SK-N-SH (cell line): ENCODE results near the gene PFKFB1. TPM values are rescaled to one million over a fixed set of nuclear protein-coding genes. Genes with fewer than 3 reads are reported as not detected.

Experiments used
- CTCF ChIA-PET: fragments of 300-600, 350-600 bp; formaldehyde crosslinking; extraction: SDS; loops from one replicate; lab custom pipeline; 2021; lab: Yijun Ruan, JAX
- POLR2A ChIA-PET: fragments of 350-600 bp; sonication (Branson Sonifier 250); formaldehyde crosslinking; extraction: SDS; loops from one replicate; lab custom pipeline; 2020; ENCODE audit warnings: antibody characterized with exemption, inconsistent platforms; lab: Yijun Ruan, JAX
- DNase-seq: peaks from one replicate; pipeline ENCODE4 v3.0.0; 2012
- H2AFZ ChIP-seq: fragments of 200-600 bp; sonication (generic); 2 replicates; pipeline ENCODE4 v1.8.1; 2016; ENCODE audit warnings: antibody characterized with exemption, mild to moderate bottlenecking, low read depth
- H3F3A ChIP-seq: fragments of 200-600 bp; sonication (generic); replicated peaks from 2 replicates; pipeline ENCODE3; 2016; ENCODE audit warnings: antibody characterized with exemption, mild to moderate bottlenecking; ENCODE audit not compliant: insufficient read depth
- H3K27ac ChIP-seq, 2 experiments: fragments of 200-500 bp in 1 of 2; fragments of 200-600 bp in 1 of 2; sonication (Bioruptor generic) in 1 of 2; sonication (generic), shearing (Covaris generic) in 1 of 2; 2 replicates each; pipeline versions ENCODE4 v1.5.1 to v1.6.1; 2014 to 2016; ENCODE audit warnings: low read depth in 2 of 2, inconsistent platforms in 1 of 2, low read length in 1 of 2, mild to moderate bottlenecking in 1 of 2, mixed read lengths in 1 of 2
- H3K27me3 ChIP-seq: fragments of 200-600 bp; sonication (generic), shearing (Covaris generic); 2 replicates; pipeline ENCODE4 v1.6.1; 2016; ENCODE audit warnings: mixed run types; ENCODE audit not compliant: insufficient read depth
- H3K36me3 ChIP-seq, 2 experiments: fragments of 200-500 bp in 1 of 2; fragments of 200-600 bp in 1 of 2; sonication (Bioruptor generic) in 1 of 2; sonication (generic) in 1 of 2; replicated peaks in 1 of 2; 2 replicates each; pipeline versions ENCODE3 to v1.5.1; 2014 to 2016; ENCODE audit warnings: low read length in 1 of 2, mild to moderate bottlenecking in 1 of 2; ENCODE audit not compliant: insufficient read depth in 2 of 2, control insufficient read depth in 1 of 2
- H3K4me1 ChIP-seq, 2 experiments: fragments of 200-500 bp in 1 of 2; fragments of 200-600 bp in 1 of 2; sonication (Bioruptor generic) in 1 of 2; sonication (generic), shearing (Covaris generic) in 1 of 2; 2 replicates each; pipeline versions ENCODE4 v1.5.1 to v1.6.1; 2014 to 2016; ENCODE audit warnings: low read depth in 1 of 2, low read length in 1 of 2, mixed run types in 1 of 2; ENCODE audit not compliant: insufficient read depth in 2 of 2, control insufficient read depth in 1 of 2
- H3K4me2 ChIP-seq: fragments of 200-600 bp; sonication (generic), shearing (Covaris generic); 2 replicates; pipeline ENCODE4 v1.6.1; 2017; ENCODE audit warnings: mixed run types
- H3K4me3 ChIP-seq, 2 experiments: fragments of 200-500 bp in 1 of 2; fragments of 200-600 bp in 1 of 2; sonication (Bioruptor generic) in 1 of 2; sonication (generic), shearing (Covaris generic) in 1 of 2; 2 replicates each; pipeline versions ENCODE4 v1.5.1 to v1.8.1; 2014 to 2016; ENCODE audit warnings: low read depth in 2 of 2, inconsistent platforms in 1 of 2, low read length in 1 of 2, mild to moderate bottlenecking in 1 of 2, mixed read lengths in 1 of 2, moderate library complexity in 1 of 2
- H3K79me2 ChIP-seq: fragments of 200-600 bp; sonication (generic); 2 replicates; pipeline ENCODE4 v1.8.1; 2017; ENCODE audit warnings: mild to moderate bottlenecking; ENCODE audit not compliant: insufficient read depth
- H3K9ac ChIP-seq: fragments of 200-600 bp; sonication (generic); 2 replicates; pipeline ENCODE4 v1.6.1; 2017; ENCODE audit warnings: mixed run types
- H3K9me2 ChIP-seq: fragments of 200-600 bp; sonication (generic); 2 replicates; pipeline ENCODE4 v1.6.1; 2017; ENCODE audit warnings: mixed run types
- H3K9me3 ChIP-seq: fragments of 200-600 bp; sonication (generic); 2 replicates; pipeline ENCODE4 v1.6.1; 2017; ENCODE audit warnings: mixed run types, mild to moderate bottlenecking, moderate library complexity
- H4K20me1 ChIP-seq: fragments of 200-600 bp; sonication (generic); 2 replicates; pipeline ENCODE4 v1.6.1; 2017; ENCODE audit warnings: mild to moderate bottlenecking, mixed run types; ENCODE audit not compliant: insufficient read depth
- CTCF ChIP-seq: fragments of 200-600 bp; sonication (generic); IDR thresholded peaks from 2 replicates; pipeline ENCODE4 v1.6.1; 2017; ENCODE audit warnings: antibody characterized with exemption, mild to moderate bottlenecking, moderate library complexity
- EP300 ChIP-seq, 2 experiments: IDR thresholded peaks; 2 replicates each; pipeline versions ENCODE4 v1.4.0 to v1.6.1; 2012; ENCODE audit warnings: borderline replicate concordance in 1 of 2, low read depth in 1 of 2, low read length in 1 of 2
- FOSL2 ChIP-seq: IDR thresholded peaks from 2 replicates; pipeline ENCODE4 v1.4.0; 2012; ENCODE audit warnings: low read depth, mild to moderate bottlenecking, moderate library complexity, borderline replicate concordance
- FOXJ3 ChIP-seq: sonication (generic); formaldehyde crosslinking; IDR thresholded peaks from 2 replicates; pipeline ENCODE4 v1.5.1; 2020; ENCODE audit warnings: mild to moderate bottlenecking, missing genetic modification reagents
- GATA2 ChIP-seq: sonication (generic); formaldehyde crosslinking; IDR thresholded peaks from 2 replicates; pipeline ENCODE4 v1.5.0; 2020; ENCODE audit warnings: mild to moderate bottlenecking, missing genetic modification reagents
- JUND ChIP-seq: IDR thresholded peaks from 2 replicates; pipeline ENCODE4 v1.4.0; 2012
- MAX ChIP-seq: IDR thresholded peaks from 2 replicates; pipeline ENCODE4 v1.4.0; 2012; ENCODE audit warnings: low read depth
- MXI1 ChIP-seq: IDR thresholded peaks from 2 replicates; pipeline ENCODE4 v1.6.1; 2012; ENCODE audit warnings: mild to moderate bottlenecking, low read depth, low read length, improper control_type of control experiment
- RAD21 ChIP-seq: IDR thresholded peaks from 2 replicates; pipeline ENCODE4 v1.6.1; 2012; ENCODE audit warnings: mild to moderate bottlenecking, low read length
- RCOR1 ChIP-seq: fragments of 150-350 bp; IDR thresholded peaks from 2 replicates; pipeline ENCODE4 v1.6.1; 2017; ENCODE audit warnings: antibody characterized with exemption, low read length
- RFX5 ChIP-seq: IDR thresholded peaks from 2 replicates; pipeline ENCODE4 v1.6.1; 2012; ENCODE audit warnings: mild to moderate bottlenecking, improper control_type of control experiment, low read length
- TAF1 ChIP-seq: IDR thresholded peaks from 2 replicates; pipeline ENCODE4 v1.6.1; 2012; ENCODE audit warnings: low read depth, mild to moderate bottlenecking, low read length, moderate library complexity, borderline replicate concordance
- TEAD4 ChIP-seq: IDR thresholded peaks from 2 replicates; pipeline ENCODE4 v1.4.0; 2012; ENCODE audit warnings: mild to moderate bottlenecking, borderline replicate concordance; ENCODE audit not compliant: insufficient read depth
- USF1 ChIP-seq: IDR thresholded peaks from 2 replicates; pipeline ENCODE4 v1.4.0; 2012; ENCODE audit warnings: low read depth, borderline replicate concordance
- USF2 ChIP-seq: fragments of 150-350 bp; IDR thresholded peaks from 2 replicates; pipeline ENCODE4 v1.6.1; 2017; ENCODE audit warnings: antibody characterized with exemption, low read length, low read depth, borderline replicate concordance
- polyA plus RNA-seq, 3 experiments: library from polyadenylated mRNA; depleted of rRNA; stranded (reverse); fragments of >200 nt; gene quantifications; 2 replicates each; pipeline ENCODE4 v1.2.3, GENCODE V29; 2012

The PFKFB1 gene
- polyA plus RNA-seq, 1 of the 3 experiments (the other 2 are of a cell fraction) = 0.12 TPM

GRCh38 chrX:54980334-54980733, 13.7 kb downstream of the PFKFB1 start (continued):
- TF ChIP-seq USF2 = no peak

- Histone ChIP-seq H3K4me1 (no peaks in the 10 kb centered on the region), H4K20me1 (no peaks in the 10 kb centered on the region), H3K4me2 (no peak overlapping the region), H2AFZ (no peak overlapping the region), H3K4me3 (no peak overlapping the region), H3K27me3 (no peaks in the 10 kb centered on the region), H3K79me2 (no peaks in the 10 kb centered on the region), H3K9ac (no peak overlapping the region), H3K9me2 (no peaks in the 10 kb centered on the region), H3K36me3 (no peaks in the 10 kb centered on the region), H3F3A (no peaks in the 10 kb centered on the region), H3K27ac (no peak overlapping the region), H3K9me3 (no peaks in the 10 kb centered on the region)
- no peak for DNase-seq
- CTCF ChIA-PET = no interaction called here
- POLR2A ChIA-PET = no interaction called here
- no peak for TF ChIP-seq USF1
- no peak for TF ChIP-seq GATA2 (CRISPR knock-in tag)
- no peak for TF ChIP-seq RAD21
- no peak for TF ChIP-seq CTCF
- no peak for TF ChIP-seq EP300 (IDR thresholded peaks at IDR 0.05; ENCODE audit: borderline replicate concordance in 1 of 2, low read depth in 1 of 2, low read length in 1 of 2)
- no peak for TF ChIP-seq FOSL2
- TF ChIP-seq USF2 = no peak
- no peak for TF ChIP-seq FOXJ3
- no peak for TF ChIP-seq TAF1
- no peak for TF ChIP-seq RFX5
- TF ChIP-seq MAX = no peak
- no peak for TF ChIP-seq TEAD4
- no peak for TF ChIP-seq RCOR1
- TF ChIP-seq JUND = no peak
- no peak for TF ChIP-seq MXI1
These were observed 14.6 kb downstream of the PFKFB1 start for GRCh38 chrX:54979432-54979831.
